ENCODE results near the gene GBF1.

GRCh38 chr10:102242118-102242485 lies 3.2 kb upstream of the GBF1 start:
- TF ChIP-seq EZH2 (IDR thresholded peaks at IDR 0.05): no peak
- no peak for TF ChIP-seq POLR2AphosphoS5 (IDR thresholded peaks at IDR 0.05; ENCODE audit: borderline replicate concordance, low read depth, low read length)
- no peak for TF ChIP-seq FOXP2 (optimal IDR thresholded peaks at IDR 0.05; ENCODE audit: control extremely low read depth, extremely low read length, insufficient read depth)
